HG03457 (cell line): Measurements from ENCODE around the gene ERBB4.
"Not testable (repeated sequence)": the region's sequence is repeated elsewhere in the genome, so short reads cannot be mapped to it uniquely, and the experiment has no call there.

Experiments used
- ATAC-seq: cut with Tn5 transposase; IDR thresholded peaks from one replicate; pipeline ENCODE4 v1.9.1; 2021; ENCODE audit warnings: moderate number of reproducible peaks; ENCODE audit not compliant: unreplicated experiment

Gene ERBB4

GRCh38 chr2:211760103-211760502 lies 778.5 kb downstream of the ERBB4 start:
- ATAC-seq: no peak

GRCh38 chr2:211756266-211756665 lies 782.3 kb downstream of the ERBB4 start:
- ATAC-seq: no peak

- ATAC-seq: no peak
These were observed 783.4 kb downstream of the ERBB4 start for GRCh38 chr2:211755187-211755586.

GRCh38 chr2:211751848-211752247 lies 786.8 kb downstream of the ERBB4 start:
- no peak for ATAC-seq

GRCh38 chr2:211748339-211748738 lies 790.3 kb downstream of the ERBB4 start:
- ATAC-seq: no peak

GRCh38 chr2:211745295-211746097 lies 793.1 kb downstream of the ERBB4 start:
- ATAC-seq: peak; percentile 96

- ATAC-seq: no peak
These were observed 794.2 kb downstream of the ERBB4 start for GRCh38 chr2:211744379-211744778.

- ATAC-seq: no peak
These were observed 796.6 kb downstream of the ERBB4 start for GRCh38 chr2:211741966-211742365.

GRCh38 chr2:211737282-211737681 lies 801.3 kb downstream of the ERBB4 start:
- ATAC-seq: no peak

- no peak for ATAC-seq
These were observed 808.4 kb downstream of the ERBB4 start for GRCh38 chr2:211730215-211730614.

GRCh38 chr2:211729433-211729832 lies 809.2 kb downstream of the ERBB4 start:
- ATAC-seq: no peak

GRCh38 chr2:211724933-211725332 lies 813.7 kb downstream of the ERBB4 start:
- no peak for ATAC-seq

- ATAC-seq: no peak
These were observed 815.2 kb downstream of the ERBB4 start for GRCh38 chr2:211723398-211723797.

- no peak for ATAC-seq
These were observed 815.7 kb downstream of the ERBB4 start for GRCh38 chr2:211722928-211723327.

GRCh38 chr2:211721874-211722273 lies 816.7 kb downstream of the ERBB4 start:
- not testable (repeated sequence) for ATAC-seq

GRCh38 chr2:211709389-211709788 lies 829.2 kb downstream of the ERBB4 start:
- no peak for ATAC-seq

GRCh38 chr2:211692689-211693088 lies 845.9 kb downstream of the ERBB4 start:
- no peak for ATAC-seq

- no peak for ATAC-seq
These were observed 847.9 kb downstream of the ERBB4 start for GRCh38 chr2:211690736-211691135.

- ATAC-seq: no peak
These were observed 850.4 kb downstream of the ERBB4 start for GRCh38 chr2:211688196-211688595.

GRCh38 chr2:211674715-211675114 lies 863.9 kb downstream of the ERBB4 start:
- no peak for ATAC-seq

GRCh38 chr2:211673133-211673905 lies 865.3 kb downstream of the ERBB4 start:
- no peak for ATAC-seq

GRCh38 chr2:211671977-211672376 lies 866.6 kb downstream of the ERBB4 start:
- ATAC-seq: no peak
